GM12878 (cell line): Measurements from ENCODE around the gene GARNL3. TPM values are rescaled to one million over a fixed set of nuclear protein-coding genes. Genes with fewer than 3 reads are reported as not detected.

Experiments used
- ATAC-seq: fragments of 200-7000 bp; cut with Tn5 transposase; 3 replicates; pipeline ENCODE4 v1.9.1; 2020; ENCODE audit warnings: mild to moderate bottlenecking, moderate library complexity
- BruUV-seq: library from RNA; stranded (reverse); fragments of 400-500 nt; replicated peaks from 2 replicates; lab custom pipeline; 2021; lab: Mats Ljungman, UMichigan
- CTCF ChIA-PET: fragments of 300-600 bp; sonication (Branson Sonifier 250); formaldehyde crosslinking; extraction: SDS; loops from one replicate; lab custom pipeline; 2021; ENCODE audit warnings: inconsistent platforms; lab: Yijun Ruan, JAX
- POLR2A ChIA-PET: fragments of 350-600 bp; formaldehyde crosslinking; extraction: SDS; loops from one replicate; lab custom pipeline; 2021; ENCODE audit warnings: inconsistent platforms; lab: Charles Lee
- RAD21 ChIA-PET: fragments of 300-600 bp; sonication (Branson Sonifier 250); formaldehyde crosslinking; loops from one replicate; lab custom pipeline; 2023; ENCODE audit warnings: antibody characterized with exemption; ENCODE audit not compliant: unreplicated experiment; lab: Charles Lee
- SMC1A ChIA-PET: fragments of 300-600 bp; sonication (Branson Sonifier 250); formaldehyde crosslinking; loops from one replicate; lab custom pipeline; 2023; ENCODE audit not compliant: unreplicated experiment, uncharacterized antibody; lab: Charles Lee
- DNase-seq: peaks from one replicate; pipeline ENCODE4 v3.0.0-alpha.2; 2011; ENCODE audit warnings: low read depth, low spot score
- FAIRE-seq: peaks from 3 replicates; lab custom pipeline; 2011; peaks lifted over from hg19 to GRCh38; lab: Jason Lieb, UNC
- H2AFZ ChIP-seq: 2 replicates; pipeline ENCODE4 v1.6.0; 2011; ENCODE audit warnings: low read depth, low read length, control low read depth; ENCODE audit not compliant: control insufficient read depth
- H3K27ac ChIP-seq: 2 replicates; pipeline ENCODE4 v1.5.1; 2011; ENCODE audit warnings: control low read depth; ENCODE audit not compliant: control insufficient read depth, insufficient read depth
- H3K27me3 ChIP-seq, 2 experiments: replicated peaks in 1 of 2; 2 replicates each; pipeline versions ENCODE4 v1.6.0 to v1.6.1; 2011; ENCODE audit warnings: low read length in 1 of 2; ENCODE audit not compliant: control insufficient read depth in 2 of 2, insufficient read depth in 2 of 2
- H3K36me3 ChIP-seq, 2 experiments: 2 replicates each; pipeline ENCODE4 v1.5.1; 2011; ENCODE audit warnings: low read length in 1 of 2; ENCODE audit not compliant: control insufficient read depth in 2 of 2, insufficient read depth in 2 of 2
- H3K4me1 ChIP-seq: 2 replicates; pipeline ENCODE4 v1.6.1; 2011; ENCODE audit warnings: mild to moderate bottlenecking, low read length, moderate library complexity, mixed read lengths; ENCODE audit not compliant: control insufficient read depth, insufficient read depth
- H3K4me2 ChIP-seq: 2 replicates; pipeline ENCODE4 v1.6.0; 2011; ENCODE audit warnings: control low read depth; ENCODE audit not compliant: control insufficient read depth, insufficient read depth
- H3K4me3 ChIP-seq: fragments of 200-600 bp; sonication (generic); 2 replicates; pipeline ENCODE4 v1.5.1; 2016
- H3K79me2 ChIP-seq: 2 replicates; pipeline ENCODE4 v1.6.0; 2011; ENCODE audit warnings: low read length; ENCODE audit not compliant: control insufficient read depth, insufficient read depth
- H3K9ac ChIP-seq: 2 replicates; pipeline ENCODE4 v1.8.0; 2011; ENCODE audit warnings: low read length, control low read depth, mixed read lengths; ENCODE audit not compliant: control insufficient read depth, insufficient read depth
- H3K9me3 ChIP-seq: replicated peaks from 3 replicates; pipeline ENCODE4 v1.5.1; 2011; ENCODE audit warnings: mild to moderate bottlenecking, low read length; ENCODE audit not compliant: control insufficient read depth, insufficient read depth
- H4K20me1 ChIP-seq: 2 replicates; pipeline ENCODE4 v1.6.0; 2011; ENCODE audit not compliant: control insufficient read depth, insufficient read depth
- CBFB ChIP-seq: IDR thresholded peaks from 2 replicates; pipeline ENCODE4 v1.6.1; 2016; ENCODE audit warnings: antibody characterized with exemption, low read depth
- CEBPB ChIP-seq, 2 experiments: fragments of 150-350 bp in 1 of 2; IDR thresholded peaks; 2 replicates each; pipeline ENCODE4 v1.6.1; 2012 to 2014; ENCODE audit warnings: low read depth in 2 of 2, low read length in 2 of 2, borderline replicate concordance in 1 of 2, inconsistent platforms in 1 of 2
- IRF4 ChIP-seq: IDR thresholded peaks from 2 replicates; pipeline ENCODE4 v1.6.1; 2011; ENCODE audit warnings: low read depth, low read length
- MXI1 ChIP-seq: fragments of 150-350 bp; IDR thresholded peaks from 2 replicates; pipeline ENCODE4 v1.6.1; 2011; ENCODE audit warnings: low read depth, mild to moderate bottlenecking, inconsistent platforms, low read length, improper control_type of control experiment
- MYC ChIP-seq: IDR thresholded peaks from 2 replicates; pipeline ENCODE4 v1.6.1; 2011; ENCODE audit warnings: mild to moderate bottlenecking, low read length, moderate library complexity, inconsistent platforms; ENCODE audit not compliant: insufficient read depth, insufficient replicate concordance, insufficient read length, severe bottlenecking
- NR2C1 ChIP-seq: fragments of 450-650 bp; IDR thresholded peaks from 2 replicates; pipeline ENCODE4 v1.6.1; 2017; ENCODE audit warnings: antibody characterized with exemption, mild to moderate bottlenecking, moderate library complexity
- NR2C2 ChIP-seq: IDR thresholded peaks from 2 replicates; pipeline ENCODE4 v1.6.1; 2011; ENCODE audit warnings: borderline replicate concordance, low read depth; ENCODE audit not compliant: control insufficient read depth, insufficient read length
- PAX8 ChIP-seq: fragments of 450-650 bp; IDR thresholded peaks from 2 replicates; pipeline ENCODE4 v1.6.1; 2017; ENCODE audit warnings: mild to moderate bottlenecking, moderate library complexity
- RAD21 ChIP-seq: IDR thresholded peaks from 2 replicates; pipeline ENCODE4 v1.6.1; 2011; ENCODE audit warnings: mild to moderate bottlenecking, low read depth, low read length, moderate library complexity; ENCODE audit not compliant: insufficient read depth
- RELA ChIP-seq: fragments of 450-650 bp; IDR thresholded peaks from 2 replicates; pipeline ENCODE4 v1.8.0; 2014; ENCODE audit warnings: borderline replicate concordance; ENCODE audit not compliant: partially characterized antibody
- ZNF24 ChIP-seq: fragments of 450-650 bp; IDR thresholded peaks from 2 replicates; pipeline ENCODE4 v1.6.1; 2017; ENCODE audit warnings: antibody characterized with exemption, mild to moderate bottlenecking
- WGBS: methylation state at CpG from one replicate; pipeline ENCODE4 v1.1.6; 2016; ENCODE audit warnings: low lambda C conversion rate; ENCODE audit not compliant: insufficient replicate concordance, insufficient coverage; ENCODE audit errors: missing lambda C conversion rate; 5-methylcytosine and 5-hydroxymethylcytosine counted together
- in situ Hi-C: fragments of 300-500 bp; cut with MboI; formaldehyde crosslinking; loops from 9 replicates; pipeline ENCODE4 v1.14.3; 2018; ENCODE audit warnings: mixed read lengths
- intact Hi-C: fragments of 100-400 bp; cut with micrococcal nuclease; formaldehyde crosslinking; loops from one replicate; pipeline ENCODE4 v1.14.2; 2022; ENCODE audit not compliant: unreplicated experiment
- polyA plus RNA-seq, 11 experiments: library from polyadenylated mRNA; depleted of rRNA in 4 of 11; unstranded in 6 of 11; stranded (reverse) in 5 of 11; fragments of >200 nt; fragmentation: Nextera tagmentation in 4 of 11; fragmentation: Illumina TruSeq in 1 of 11; extraction: Ambion mirVana in 4 of 11; extraction: Trizol in 1 of 11; gene quantifications; 1 replicate in 1 of 11; 2 replicates in 10 of 11; pipeline versions ENCODE4 v1.2.1 to v1.2.3, GENCODE V29; 2011 to 2016; ENCODE audit warnings: inconsistent platforms in 2 of 11, missing spikeins in 2 of 11, low read depth in 1 of 11
- total RNA-seq, 4 experiments: library from RNA; depleted of rRNA in 3 of 4; stranded (reverse); fragments of >200 nt in 3 of 4; fragmentation: Illumina TruSeq in 1 of 4; extraction: Trizol in 1 of 4; gene quantifications; 2 replicates each; pipeline versions ENCODE4 v1.2.1 to v1.2.3, GENCODE V29; 2013 to 2021
- TF ChIP-seq, protein P1 (sequence below): IDR thresholded peaks from 2 replicates; pipeline ENCODE4 v1.6.1; 2011; ENCODE audit warnings: low read depth, low read length, improper control_type of control experiment, borderline replicate concordance
- TF ChIP-seq, protein P2 (sequence below): fragments of 450-650 bp; IDR thresholded peaks from 2 replicates; pipeline ENCODE4 v1.6.1; 2017; ENCODE audit warnings: mild to moderate bottlenecking, moderate library complexity

GARNL3 gene
- total and polyA plus RNA-seq, 10 of the 15 experiments (the other 5 are each of a cell fraction or from before 2014, with no cell fraction given): 0.89 to 13.2 (median 6.3) TPM

DNA sequence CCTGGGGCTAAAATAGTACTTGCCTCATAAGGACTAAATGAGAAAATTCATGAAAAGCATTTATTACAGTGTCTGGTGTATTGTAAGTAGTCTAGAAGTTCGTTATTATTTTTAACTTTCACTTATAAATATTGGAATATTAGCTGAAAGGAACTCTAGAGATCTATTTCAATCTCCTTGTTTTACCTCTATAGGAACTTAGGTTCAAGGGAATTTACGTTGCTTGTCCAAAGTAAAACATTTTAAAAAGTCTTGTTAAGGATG is 55.5 kb downstream of the GARNL3 start:
- Histone ChIP-seq H3K9me3 (peaks cover 10% of the 10 kb centered on the region), H3K4me3 (no peak overlapping the region), H3K4me1 (peaks cover 14% of the 10 kb centered on the region), H3K4me2 (no peak overlapping the region), H3K79me2 (no peaks in the 10 kb centered on the region), H3K9ac (no peak overlapping the region), H4K20me1 (no peaks in the 10 kb centered on the region), H3K27me3 (no peaks in the 10 kb centered on the region), H3K36me3 (peaks cover 0 to 5% of the 10 kb centered on the region in 2 experiments; a peak in 1 of 4 replicates), H3K27ac (no peak overlapping the region), H2AFZ (no peak overlapping the region)
- BruUV-seq: no TSS peak
- FAIRE-seq (no peak), DNase-seq (no peak), ATAC-seq (no peak)
- WGBS: 51% methylated on average over 2 of the region's 2 CpGs
- ChIA-PET CTCF (interaction anchor here (1.1 to 2.9 kb wide), 4 partner anchors 8 to 77 kb away, joined by 3 to 10 read pairs (median 6); partner anchors contain the start of gene SLC2A8), POLR2A (no interaction called here), SMC1A (interaction anchor here (0.7 to 1.6 kb wide), 6 partner anchors 22 to 394 kb away, joined by 3 to 4 read pairs (median 4); partner anchors contain the start of gene SLC2A8), RAD21 (interaction anchor here (0.7 to 1.9 kb wide), 2 partner anchors 77 to 373 kb away, joined by 3 to 8 read pairs; partner anchors contain the start of gene SLC2A8)
- in situ Hi-C loops: no loop called here
- intact Hi-C loops: no loop called here
- no peak for TF ChIP-seq CBFB
- TF ChIP-seq, protein P1, sequence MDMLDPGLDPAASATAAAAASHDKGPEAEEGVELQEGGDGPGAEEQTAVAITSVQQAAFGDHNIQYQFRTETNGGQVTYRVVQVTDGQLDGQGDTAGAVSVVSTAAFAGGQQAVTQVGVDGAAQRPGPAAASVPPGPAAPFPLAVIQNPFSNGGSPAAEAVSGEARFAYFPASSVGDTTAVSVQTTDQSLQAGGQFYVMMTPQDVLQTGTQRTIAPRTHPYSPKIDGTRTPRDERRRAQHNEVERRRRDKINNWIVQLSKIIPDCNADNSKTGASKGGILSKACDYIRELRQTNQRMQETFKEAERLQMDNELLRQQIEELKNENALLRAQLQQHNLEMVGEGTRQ: no peak
- no peak for TF ChIP-seq PAX8
- no peak for TF ChIP-seq ZNF24
- TF ChIP-seq NR2C1: no peak
- TF ChIP-seq MYC: no peak
- TF ChIP-seq, all 136 proteins: peak for 0

DNA sequence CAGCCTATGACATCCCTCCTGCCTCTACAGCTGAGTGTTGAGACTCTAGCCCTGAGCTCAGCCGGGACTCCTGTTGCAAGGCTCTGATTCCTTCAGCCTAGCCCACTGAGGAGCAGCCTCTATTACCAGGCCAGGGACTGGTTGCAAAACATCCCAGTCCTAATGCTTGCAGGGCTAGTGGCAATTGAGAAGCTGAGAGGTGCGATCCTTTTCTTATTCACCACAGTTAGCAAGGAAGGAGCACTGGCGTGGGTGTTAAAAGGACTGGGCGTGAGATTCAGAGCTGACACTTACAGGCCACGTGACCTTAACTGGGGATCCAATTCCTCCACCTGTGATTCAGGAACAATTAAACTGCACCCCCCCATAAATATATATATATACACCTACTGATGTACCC is 58.8 kb downstream of the GARNL3 start:
- ChIA-PET RAD21 (no interaction called here), CTCF (no interaction called here), POLR2A (no interaction called here), SMC1A (interaction anchor here (1.1 kb wide), 1 partner anchor 8 kb away, joined by 3 read pairs; no protein-coding TSS in a partner anchor)
- Histone ChIP-seq H3K9me3 (peaks cover 7% of the 10 kb centered on the region; the same call in 2 of the 3 replicates), H3K36me3 (peaks cover 0 to 3% of the 10 kb centered on the region in 2 experiments; a peak in 1 of 4 replicates), H3K4me3 (no peak overlapping the region), H3K27me3 (no peaks in the 10 kb centered on the region), H4K20me1 (no peaks in the 10 kb centered on the region), H3K4me2 (no peak overlapping the region), H3K79me2 (no peaks in the 10 kb centered on the region), H3K4me1 (peaks cover 9% of the 10 kb centered on the region), H2AFZ (no peak overlapping the region), H3K27ac (no peak overlapping the region), H3K9ac (no peak overlapping the region)
- over 99% methylated on average over 5 of the region's 5 CpGs for WGBS
- in situ Hi-C loops (no loop called here), intact Hi-C loops (no loop called here)
- ATAC-seq: no peak
- DNase-seq: no peak
- no peak for FAIRE-seq
- no TSS peak for BruUV-seq
- TF ChIP-seq NR2C2 (no peak), RELA (no peak), CEBPB (IDR thresholded peaks at IDR 0.05; ENCODE audit: borderline replicate concordance in 1 of 2, low read depth in 2 of 2, low read length in 2 of 2) (no peak), RAD21 (no peak), MXI1 (no peak), IRF4 (no peak)
- TF ChIP-seq, protein P2, sequence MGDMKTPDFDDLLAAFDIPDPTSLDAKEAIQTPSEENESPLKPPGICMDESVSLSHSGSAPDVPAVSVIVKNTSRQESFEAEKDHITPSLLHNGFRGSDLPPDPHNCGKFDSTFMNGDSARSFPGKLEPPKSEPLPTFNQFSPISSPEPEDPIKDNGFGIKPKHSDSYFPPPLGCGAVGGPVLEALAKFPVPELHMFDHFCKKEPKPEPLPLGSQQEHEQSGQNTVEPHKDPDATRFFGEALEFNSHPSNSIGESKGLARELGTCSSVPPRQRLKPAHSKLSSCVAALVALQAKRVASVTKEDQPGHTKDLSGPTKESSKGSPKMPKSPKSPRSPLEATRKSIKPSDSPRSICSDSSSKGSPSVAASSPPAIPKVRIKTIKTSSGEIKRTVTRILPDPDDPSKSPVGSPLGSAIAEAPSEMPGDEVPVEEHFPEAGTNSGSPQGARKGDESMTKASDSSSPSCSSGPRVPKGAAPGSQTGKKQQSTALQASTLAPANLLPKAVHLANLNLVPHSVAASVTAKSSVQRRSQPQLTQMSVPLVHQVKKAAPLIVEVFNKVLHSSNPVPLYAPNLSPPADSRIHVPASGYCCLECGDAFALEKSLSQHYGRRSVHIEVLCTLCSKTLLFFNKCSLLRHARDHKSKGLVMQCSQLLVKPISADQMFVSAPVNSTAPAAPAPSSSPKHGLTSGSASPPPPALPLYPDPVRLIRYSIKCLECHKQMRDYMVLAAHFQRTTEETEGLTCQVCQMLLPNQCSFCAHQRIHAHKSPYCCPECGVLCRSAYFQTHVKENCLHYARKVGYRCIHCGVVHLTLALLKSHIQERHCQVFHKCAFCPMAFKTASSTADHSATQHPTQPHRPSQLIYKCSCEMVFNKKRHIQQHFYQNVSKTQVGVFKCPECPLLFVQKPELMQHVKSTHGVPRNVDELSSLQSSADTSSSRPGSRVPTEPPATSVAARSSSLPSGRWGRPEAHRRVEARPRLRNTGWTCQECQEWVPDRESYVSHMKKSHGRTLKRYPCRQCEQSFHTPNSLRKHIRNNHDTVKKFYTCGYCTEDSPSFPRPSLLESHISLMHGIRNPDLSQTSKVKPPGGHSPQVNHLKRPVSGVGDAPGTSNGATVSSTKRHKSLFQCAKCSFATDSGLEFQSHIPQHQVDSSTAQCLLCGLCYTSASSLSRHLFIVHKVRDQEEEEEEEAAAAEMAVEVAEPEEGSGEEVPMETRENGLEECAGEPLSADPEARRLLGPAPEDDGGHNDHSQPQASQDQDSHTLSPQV: no peak
